WTC11 (cell line): Measurements from ENCODE around the gene WDR90.

Source experiments
- ATF3 ChIP-seq: sonication (generic); formaldehyde crosslinking; conservative IDR thresholded peaks from 2 replicates; pipeline ENCODE4 v1.8.1; 2022; ENCODE audit warnings: mild to moderate bottlenecking, missing genetic modification reagents
- CTCF ChIP-seq: fragments of 200-600 bp; IDR thresholded peaks from 2 replicates; pipeline ENCODE4 v1.8.0; 2022; ENCODE audit warnings: antibody characterized with exemption
- E2F4 ChIP-seq: sonication (generic); formaldehyde crosslinking; IDR thresholded peaks from 2 replicates; pipeline ENCODE4 v1.8.1; 2022; ENCODE audit warnings: low read depth, mild to moderate bottlenecking, moderate library complexity, missing genetic modification reagents, borderline replicate concordance
- MLX ChIP-seq: sonication (generic); formaldehyde crosslinking; IDR thresholded peaks from 2 replicates; pipeline ENCODE4 v1.8.1; 2023; ENCODE audit warnings: mild to moderate bottlenecking, missing genetic modification reagents, moderate library complexity
- ZNF121 ChIP-seq: sonication (generic); formaldehyde crosslinking; IDR thresholded peaks from 2 replicates; pipeline ENCODE4 v1.8.0; 2023; ENCODE audit warnings: missing genetic modification reagents

GRCh38 chr16:676565-676902 is 27.4 kb downstream of the WDR90 start:
- TF ChIP-seq MLX (no peak), ZNF121 (CRISPR knock-in tag) (no peak), ATF3 (CRISPR knock-in tag) (no peak), CTCF (no peak), E2F4 (CRISPR knock-in tag) (no peak)
